Muscle of leg (tissue), 11 donors: ENCODE measurements around the gene GNS. TPM values are rescaled to one million over a fixed set of nuclear protein-coding genes. Genes with fewer than 3 reads are reported as not detected.
A peak's percentile ranks its signal among the peaks of the same experiment; 100 is the strongest.

Experiments used
- DNase-seq: peaks from one replicate; pipeline ENCODE4 v3.0.0; 2013
- H3K27ac ChIP-seq: one replicate; pipeline ENCODE4 v1.5.1; 2013; ENCODE audit warnings: mild to moderate bottlenecking, low read length, control low read depth
- H3K27me3 ChIP-seq: one replicate; pipeline ENCODE4 v1.6.1; 2013; ENCODE audit warnings: low read length; ENCODE audit not compliant: control insufficient read depth, insufficient read depth
- H3K36me3 ChIP-seq: one replicate; pipeline ENCODE4 v1.6.1; 2013; ENCODE audit warnings: low read length; ENCODE audit not compliant: control insufficient read depth, insufficient read depth
- H3K4me1 ChIP-seq: one replicate; pipeline ENCODE4 v1.6.1; 2013; ENCODE audit warnings: low read length; ENCODE audit not compliant: control insufficient read depth, insufficient read depth
- H3K4me3 ChIP-seq: one replicate; pipeline ENCODE4 v1.5.1; 2013; ENCODE audit warnings: low read length, control low read depth
- H3K9me3 ChIP-seq: replicated peaks from 2 replicates; pipeline ENCODE4 v1.6.1; 2013; ENCODE audit warnings: low read depth, low read length; ENCODE audit not compliant: control insufficient read depth
- WGBS: methylation state at CpG from one replicate; pipeline ENCODE4 v1.1.5; 2013; ENCODE audit warnings: missing lambda C conversion rate; ENCODE audit not compliant: insufficient coverage; 5-methylcytosine and 5-hydroxymethylcytosine counted together
- polyA plus RNA-seq, 8 donors: library from polyadenylated mRNA; unstranded; fragments of 120-200 nt; gene quantifications; one replicate each; pipeline versions ENCODE4 v1.2.1 to v1.2.3, GENCODE V29; 2013; ENCODE audit warnings: inconsistent platforms in 1 of 8, low replicate concordance in 1 of 8; ENCODE audit not compliant: insufficient read length in 8 of 8, insufficient read depth in 1 of 8
- total RNA-seq: library from RNA; stranded (reverse); fragments of 120-200 nt; gene quantifications from one replicate; pipeline ENCODE4 v1.2.4, GENCODE V29; 2013

The GNS gene
- total and polyA plus RNA-seq, 9 donors = 52.3 to 85.0 (median 68.5) TPM

- Histone ChIP-seq H3K27ac (no peak overlapping the region), H3K4me1 (peaks cover 13% of the 10 kb centered on the region), H3K36me3 (peaks cover 8% of the 10 kb centered on the region), H3K9me3 (no peaks in the 10 kb centered on the region), H3K4me3 (no peak overlapping the region), H3K27me3 (no peaks in the 10 kb centered on the region)
- no peak for DNase-seq
- 89% methylated on average over 3 of the region's 5 CpGs for WGBS
These were observed 77.8 kb downstream of the GNS start for GRCh38 chr12:64681200-64682052.

GRCh38 chr12:64680235-64680634 lies 79.0 kb downstream of the GNS start:
- H3K27ac ChIP-seq = peak overlapping the region; percentile 66
- H3K4me3 ChIP-seq = no peak overlapping the region
- H3K4me1 ChIP-seq = peaks cover 19% of the 10 kb centered on the region
- no peaks in the 10 kb centered on the region for H3K27me3 ChIP-seq
- DNase-seq = no peak
- no peaks in the 10 kb centered on the region for H3K9me3 ChIP-seq
- 100% methylated on average over 3 of the region's 4 CpGs for WGBS
- H3K36me3 ChIP-seq = peaks cover 1% of the 10 kb centered on the region

- Histone ChIP-seq H3K27me3 (no peaks in the 10 kb centered on the region), H3K4me1 (peaks cover 20% of the 10 kb centered on the region), H3K4me3 (no peak overlapping the region), H3K36me3 (no peaks in the 10 kb centered on the region), H3K9me3 (no peaks in the 10 kb centered on the region), H3K27ac (peak overlapping the region; percentile 66)
- peak; percentile 75 for DNase-seq
- whole genome bisulfite sequencing = 27% methylated on average over 6 of the region's 9 CpGs
These were observed 79.7 kb downstream of the GNS start for GRCh38 chr12:64679487-64680001.

- no peaks in the 10 kb centered on the region for H3K27me3 ChIP-seq
- WGBS = 100% methylated on average over 2 of the region's 5 CpGs
- H3K27ac ChIP-seq = no peak overlapping the region
- no peaks in the 10 kb centered on the region for H3K36me3 ChIP-seq
- H3K4me1 ChIP-seq = peaks cover 21% of the 10 kb centered on the region
- DNase-seq = no peak
- no peaks in the 10 kb centered on the region for H3K9me3 ChIP-seq
- no peak overlapping the region for H3K4me3 ChIP-seq
These were observed 80.4 kb downstream of the GNS start for GRCh38 chr12:64678835-64679234.

- WGBS = 83% methylated on average over 1 of the region's 2 CpGs
- no peaks in the 10 kb centered on the region for H3K9me3 ChIP-seq
- peaks cover 26% of the 10 kb centered on the region for H3K4me1 ChIP-seq
- no peak overlapping the region for H3K4me3 ChIP-seq
- no peaks in the 10 kb centered on the region for H3K36me3 ChIP-seq
- no peak for DNase-seq
- H3K27ac ChIP-seq = no peak overlapping the region
- H3K27me3 ChIP-seq = no peaks in the 10 kb centered on the region
These were observed 81.0 kb downstream of the GNS start for GRCh38 chr12:64678248-64678647.

- Histone ChIP-seq H3K4me1 (peaks cover 43% of the 10 kb centered on the region), H3K36me3 (no peaks in the 10 kb centered on the region), H3K27me3 (no peaks in the 10 kb centered on the region), H3K4me3 (no peak overlapping the region), H3K9me3 (no peaks in the 10 kb centered on the region), H3K27ac (peak overlapping the region; percentile 1)
- 48% methylated on average over 2 of the region's 3 CpGs for WGBS
- DNase-seq = no peak
These were observed 83.4 kb downstream of the GNS start for GRCh38 chr12:64675795-64676194.

GRCh38 chr12:64674367-64674922 lies 84.8 kb downstream of the GNS start:
- Histone ChIP-seq H3K4me3 (no peak overlapping the region), H3K27ac (no peak overlapping the region), H3K9me3 (no peaks in the 10 kb centered on the region), H3K27me3 (no peaks in the 10 kb centered on the region), H3K4me1 (peaks cover 42% of the 10 kb centered on the region), H3K36me3 (no peaks in the 10 kb centered on the region)
- no peak for DNase-seq
- 93% methylated on average over 8 of the region's 10 CpGs for WGBS

- H3K36me3 ChIP-seq = no peaks in the 10 kb centered on the region
- no peak overlapping the region for H3K4me3 ChIP-seq
- no CpG with 5 or more reads among the region's 9 CpGs for WGBS
- H3K27ac ChIP-seq = peak overlapping the region; percentile 43
- H3K4me1 ChIP-seq = peaks cover 40% of the 10 kb centered on the region
- no peaks in the 10 kb centered on the region for H3K9me3 ChIP-seq
- no peaks in the 10 kb centered on the region for H3K27me3 ChIP-seq
- DNase-seq = no peak
These were observed 85.6 kb downstream of the GNS start for GRCh38 chr12:64673490-64674169.

GRCh38 chr12:64672925-64673409 lies 86.2 kb downstream of the GNS start:
- H3K36me3 ChIP-seq = no peaks in the 10 kb centered on the region
- DNase-seq = no peak
- no peaks in the 10 kb centered on the region for H3K9me3 ChIP-seq
- peaks cover 40% of the 10 kb centered on the region for H3K4me1 ChIP-seq
- peak overlapping the region; percentile 43 for H3K27ac ChIP-seq
- WGBS = 23% methylated on average over 3 of the region's 8 CpGs
- H3K4me3 ChIP-seq = no peak overlapping the region
- H3K27me3 ChIP-seq = no peaks in the 10 kb centered on the region

- WGBS = 100% methylated on average over 1 of the region's 4 CpGs
- no peaks in the 10 kb centered on the region for H3K27me3 ChIP-seq
- no peak overlapping the region for H3K27ac ChIP-seq
- no peak for DNase-seq
- peaks cover 44% of the 10 kb centered on the region for H3K4me1 ChIP-seq
- no peak overlapping the region for H3K4me3 ChIP-seq
- H3K9me3 ChIP-seq = no peaks in the 10 kb centered on the region
- peaks cover 3% of the 10 kb centered on the region for H3K36me3 ChIP-seq
These were observed 87.5 kb downstream of the GNS start for GRCh38 chr12:64671681-64672080.
